ENCODE results near the gene HTR1E.
"Not testable (repeated sequence)": the region's sequence is repeated elsewhere in the genome, so short reads cannot be mapped to it uniquely, and the experiment has no call there.

HTR1E gene

GRCh38 chr6:86969573-86969972, 32.2 kb downstream of the HTR1E start:
- in situ Hi-C loops (cut with HindIII; ENCODE audit: low sequenced_read_pairs), result no loop called here
- TF ChIP-seq, protein P1, sequence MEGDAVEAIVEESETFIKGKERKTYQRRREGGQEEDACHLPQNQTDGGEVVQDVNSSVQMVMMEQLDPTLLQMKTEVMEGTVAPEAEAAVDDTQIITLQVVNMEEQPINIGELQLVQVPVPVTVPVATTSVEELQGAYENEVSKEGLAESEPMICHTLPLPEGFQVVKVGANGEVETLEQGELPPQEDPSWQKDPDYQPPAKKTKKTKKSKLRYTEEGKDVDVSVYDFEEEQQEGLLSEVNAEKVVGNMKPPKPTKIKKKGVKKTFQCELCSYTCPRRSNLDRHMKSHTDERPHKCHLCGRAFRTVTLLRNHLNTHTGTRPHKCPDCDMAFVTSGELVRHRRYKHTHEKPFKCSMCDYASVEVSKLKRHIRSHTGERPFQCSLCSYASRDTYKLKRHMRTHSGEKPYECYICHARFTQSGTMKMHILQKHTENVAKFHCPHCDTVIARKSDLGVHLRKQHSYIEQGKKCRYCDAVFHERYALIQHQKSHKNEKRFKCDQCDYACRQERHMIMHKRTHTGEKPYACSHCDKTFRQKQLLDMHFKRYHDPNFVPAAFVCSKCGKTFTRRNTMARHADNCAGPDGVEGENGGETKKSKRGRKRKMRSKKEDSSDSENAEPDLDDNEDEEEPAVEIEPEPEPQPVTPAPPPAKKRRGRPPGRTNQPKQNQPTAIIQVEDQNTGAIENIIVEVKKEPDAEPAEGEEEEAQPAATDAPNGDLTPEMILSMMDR (IDR thresholded peaks at IDR 0.05; ENCODE audit: low read depth, low read length), result no peak
- no peak for DNase-seq (ENCODE audit: low read depth, low spot score)
- H3K4me3 ChIP-seq (ENCODE audit: low read depth, low read length), result no peak overlapping the region

DNA sequence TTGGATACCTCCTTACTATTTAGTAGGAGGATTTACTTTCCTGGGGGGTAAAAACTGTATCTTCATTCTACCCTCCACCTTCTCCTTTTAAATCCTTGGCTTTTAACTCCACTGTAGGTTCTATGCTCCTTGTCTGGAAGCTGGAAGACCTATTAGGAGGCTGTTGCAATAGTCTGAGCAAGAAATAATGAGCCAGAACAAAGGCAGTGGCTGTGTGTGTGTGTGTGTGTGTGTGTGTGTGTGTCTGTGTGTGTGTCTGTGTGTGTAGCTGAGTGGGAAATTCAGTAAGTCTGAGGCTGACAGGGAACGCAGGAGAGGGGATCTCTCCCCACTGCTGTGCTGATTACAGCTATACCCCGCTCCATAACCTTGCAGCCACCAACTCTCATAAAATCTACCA, 35.8 kb downstream of the HTR1E start:
- TF ChIP-seq, protein P1 (IDR thresholded peaks at IDR 0.05; ENCODE audit: low read depth, low read length), result no peak
- no peak for DNase-seq (ENCODE audit: low read depth, low spot score)
- no peak overlapping the region for H3K4me3 ChIP-seq (ENCODE audit: low read depth, low read length)
- in situ Hi-C loops (cut with HindIII; ENCODE audit: low sequenced_read_pairs), result no loop called here

DNA sequence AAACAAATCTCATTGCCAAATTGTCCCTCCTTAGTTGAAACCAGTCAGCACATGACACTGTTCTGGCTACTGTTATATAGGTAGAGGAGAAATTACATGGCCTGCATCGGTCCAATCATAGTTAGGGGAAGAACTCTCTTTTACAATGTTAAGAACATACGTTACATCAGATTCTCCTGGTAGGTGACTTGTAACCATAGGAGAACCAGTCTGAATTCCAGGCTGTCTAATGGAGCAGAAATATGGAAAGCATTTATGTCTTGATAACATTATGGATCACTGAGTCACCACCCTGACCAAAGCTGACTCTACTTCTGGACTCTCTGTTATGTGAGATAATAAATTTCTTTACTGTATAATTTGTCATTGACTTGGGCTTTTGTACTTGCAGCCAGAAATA, 40.9 kb downstream of the HTR1E start:
- DNase-seq (ENCODE audit: low read depth, low spot score), result no peak
- TF ChIP-seq, protein P1 (IDR thresholded peaks at IDR 0.05; ENCODE audit: low read depth, low read length), result no peak
- in situ Hi-C loops (cut with HindIII; ENCODE audit: low sequenced_read_pairs), result no loop called here

GRCh38 chr6:87001494-87001893, 64.2 kb downstream of the HTR1E start:
- no peak overlapping the region for H3K4me3 ChIP-seq (ENCODE audit: low read depth, low read length)
- in situ Hi-C loops (cut with HindIII; ENCODE audit: low sequenced_read_pairs), result no loop called here
- TF ChIP-seq, protein P1 (IDR thresholded peaks at IDR 0.05; ENCODE audit: low read depth, low read length), result no peak
- no peak for DNase-seq (ENCODE audit: low read depth, low spot score)

More for the DNA sequence above, 40.9 kb downstream of the HTR1E start:
- H3K4me3 ChIP-seq (ENCODE audit: low read depth, low read length), result no peak overlapping the region

GRCh38 chr6:87002391-87002790, 65.1 kb downstream of the HTR1E start:
- H3K4me3 ChIP-seq (ENCODE audit: low read depth, low read length); in situ Hi-C loops (cut with HindIII; ENCODE audit: low sequenced_read_pairs); DNase-seq (ENCODE audit: low read depth, low spot score): not testable (repeated sequence)

GRCh38 chr6:87006541-87006940, 69.2 kb downstream of the HTR1E start:
- in situ Hi-C loops (cut with HindIII; ENCODE audit: low sequenced_read_pairs); DNase-seq (ENCODE audit: low read depth, low spot score); H3K4me3 ChIP-seq (ENCODE audit: low read depth, low read length): not testable (repeated sequence)

- in situ Hi-C loops (cut with HindIII; ENCODE audit: low sequenced_read_pairs); H3K4me3 ChIP-seq (ENCODE audit: low read depth, low read length); DNase-seq (ENCODE audit: low read depth, low spot score): not testable (repeated sequence)
Measured at GRCh38 chr6:87009581-87009980, 72.3 kb downstream of the HTR1E start.

DNA sequence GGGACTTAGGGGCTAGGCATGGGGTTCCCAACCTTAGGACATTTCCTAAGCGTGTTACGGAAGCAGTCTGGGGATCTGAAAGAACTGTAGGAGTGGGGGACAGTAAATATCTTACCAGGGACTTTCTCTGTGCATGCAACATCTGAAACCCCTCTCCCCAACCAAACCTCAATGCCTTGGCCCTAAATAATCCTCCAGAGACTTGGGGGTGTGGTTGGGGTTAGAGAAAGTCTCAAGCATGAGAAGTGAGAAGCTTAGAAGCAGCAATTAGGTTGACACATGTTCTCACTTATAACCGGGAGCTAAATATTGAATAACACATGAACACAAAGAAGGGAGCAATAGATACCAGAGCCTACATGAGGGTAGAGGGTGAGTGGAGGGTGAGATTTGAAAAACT, 74.7 kb downstream of the HTR1E start:
- in situ Hi-C loops (cut with HindIII; ENCODE audit: low sequenced_read_pairs), result no loop called here
- H3K4me3 ChIP-seq (ENCODE audit: low read depth, low read length), result no peak overlapping the region
- DNase-seq (ENCODE audit: low read depth, low spot score), result no peak
- TF ChIP-seq, protein P1 (IDR thresholded peaks at IDR 0.05; ENCODE audit: low read depth, low read length), result no peak
